ENCODE measurements around the gene TM4SF18. TPM values are rescaled to one million over a fixed set of nuclear protein-coding genes. Genes with fewer than 3 reads are reported as not detected.

The TM4SF18 gene
- total RNA-seq, 2 experiments from 2014 or later = not detected

- Mint-ChIP-seq H3K27ac (no peak overlapping the region), H3K4me3 (no peak overlapping the region), H3K27me3 (peaks cover 30% of the 10 kb centered on the region), H3K36me3 (no peaks in the 10 kb centered on the region), H3K4me1 (no peaks in the 10 kb centered on the region), H3K9me3 (ENCODE audit: low read depth) (no peaks in the 10 kb centered on the region)
- DNase-seq (no peak), ATAC-seq (no peak)
- CTCF ChIA-PET = interaction anchor here (1.3 kb wide), 1 partner anchor 14 kb away, joined by 4 read pairs; no protein-coding TSS in a partner anchor
These were observed 2.7 kb downstream of the TM4SF18 start for GRCh38 chr3:149330609-149331331.

GRCh38 chr3:149327156-149327555, 6.3 kb downstream of the TM4SF18 start:
- no peak for ATAC-seq
- no peaks in the 10 kb centered on the region for H3K4me1 Mint-ChIP-seq
- H3K36me3 Mint-ChIP-seq = no peaks in the 10 kb centered on the region
- peaks cover 23% of the 10 kb centered on the region for H3K27me3 Mint-ChIP-seq
- no peak overlapping the region for H3K4me3 Mint-ChIP-seq
- no peak overlapping the region for H3K27ac Mint-ChIP-seq
- CTCF ChIA-PET = interaction anchor here (0.8 kb wide), 2 partner anchors 10 to 11 kb away, joined by 3 read pairs; no protein-coding TSS in a partner anchor
- no peaks in the 10 kb centered on the region for H3K9me3 Mint-ChIP-seq (ENCODE audit: low read depth)
- no peak for DNase-seq

GRCh38 chr3:149325581-149325980, 7.9 kb downstream of the TM4SF18 start:
- Mint-ChIP-seq H3K4me3 (no peak overlapping the region), H3K27ac (no peak overlapping the region), H3K9me3 (ENCODE audit: low read depth) (no peaks in the 10 kb centered on the region), H3K4me1 (no peaks in the 10 kb centered on the region), H3K27me3 (peaks cover 17% of the 10 kb centered on the region), H3K36me3 (no peaks in the 10 kb centered on the region)
- ATAC-seq (no peak), DNase-seq (no peak)
- CTCF ChIA-PET = no interaction called here

GRCh38 chr3:149324332-149324731, 9.1 kb downstream of the TM4SF18 start:
- Mint-ChIP-seq H3K4me1 (no peaks in the 10 kb centered on the region), H3K36me3 (no peaks in the 10 kb centered on the region), H3K4me3 (no peak overlapping the region), H3K27ac (no peak overlapping the region), H3K27me3 (peaks cover 11% of the 10 kb centered on the region), H3K9me3 (ENCODE audit: low read depth) (no peaks in the 10 kb centered on the region)
- ATAC-seq (no peak), DNase-seq (no peak)
- CTCF ChIA-PET = no interaction called here

GRCh38 chr3:149321640-149322039, 11.8 kb downstream of the TM4SF18 start:
- Mint-ChIP-seq H3K4me3 (no peak overlapping the region), H3K36me3 (no peaks in the 10 kb centered on the region), H3K4me1 (no peaks in the 10 kb centered on the region), H3K9me3 (ENCODE audit: low read depth) (no peaks in the 10 kb centered on the region), H3K27me3 (peaks cover 5% of the 10 kb centered on the region), H3K27ac (no peak overlapping the region)
- DNase-seq = no peak
- no peak for ATAC-seq
- CTCF ChIA-PET = no interaction called here

GRCh38 chr3:149321136-149321535, 12.3 kb downstream of the TM4SF18 start:
- Mint-ChIP-seq H3K9me3 (ENCODE audit: low read depth) (no peaks in the 10 kb centered on the region), H3K36me3 (no peaks in the 10 kb centered on the region), H3K27me3 (peaks cover 5% of the 10 kb centered on the region), H3K27ac (no peak overlapping the region), H3K4me3 (no peak overlapping the region), H3K4me1 (no peaks in the 10 kb centered on the region)
- DNase-seq (no peak), ATAC-seq (no peak)
- CTCF ChIA-PET = no interaction called here

- no peak overlapping the region for H3K4me3 Mint-ChIP-seq
- CTCF ChIA-PET = interaction anchor here (1.0 kb wide), 1 partner anchor 452 kb away, joined by 6 read pairs; no protein-coding TSS in a partner anchor
- H3K4me1 Mint-ChIP-seq = no peaks in the 10 kb centered on the region
- DNase-seq (no peak), ATAC-seq (no peak)
- no peak overlapping the region for H3K27ac Mint-ChIP-seq
- H3K36me3 Mint-ChIP-seq = no peaks in the 10 kb centered on the region
- peaks cover 5% of the 10 kb centered on the region for H3K27me3 Mint-ChIP-seq
- H3K9me3 Mint-ChIP-seq (ENCODE audit: low read depth) = no peaks in the 10 kb centered on the region
These were observed 13.7 kb downstream of the TM4SF18 start for GRCh38 chr3:149319750-149320149.

GRCh38 chr3:149317072-149317471, 16.4 kb downstream of the TM4SF18 start:
- CTCF ChIA-PET = interaction anchor here (1.1 to 1.2 kb wide), 2 partner anchors 10 to 13 kb away, joined by 3 to 4 read pairs; no protein-coding TSS in a partner anchor
- Mint-ChIP-seq H3K4me1 (no peaks in the 10 kb centered on the region), H3K27me3 (peaks cover 13% of the 10 kb centered on the region), H3K36me3 (no peaks in the 10 kb centered on the region), H3K27ac (no peak overlapping the region), H3K9me3 (ENCODE audit: low read depth) (no peaks in the 10 kb centered on the region), H3K4me3 (no peak overlapping the region)
- ATAC-seq (no peak), DNase-seq (no peak)

- H3K36me3 Mint-ChIP-seq = no peaks in the 10 kb centered on the region
- no peaks in the 10 kb centered on the region for H3K4me1 Mint-ChIP-seq
- H3K27ac Mint-ChIP-seq = no peak overlapping the region
- H3K9me3 Mint-ChIP-seq (ENCODE audit: low read depth) = no peaks in the 10 kb centered on the region
- peaks cover 13% of the 10 kb centered on the region for H3K27me3 Mint-ChIP-seq
- ATAC-seq (no peak), DNase-seq (no peak)
- no peak overlapping the region for H3K4me3 Mint-ChIP-seq
- CTCF ChIA-PET = interaction anchor here (1.1 to 1.2 kb wide), 2 partner anchors 11 to 14 kb away, joined by 3 to 4 read pairs; no protein-coding TSS in a partner anchor
These were observed 17.0 kb downstream of the TM4SF18 start for GRCh38 chr3:149316437-149316836.

- no peak for ATAC-seq
- H3K36me3 Mint-ChIP-seq = no peaks in the 10 kb centered on the region
- peaks cover 18% of the 10 kb centered on the region for H3K27me3 Mint-ChIP-seq
These were observed 17.7 kb downstream of the TM4SF18 start for GRCh38 chr3:149315694-149316093.

GRCh38 chr3:149314807-149315578, 18.4 kb downstream of the TM4SF18 start:
- CTCF ChIA-PET = no interaction called here
- H3K4me1 Mint-ChIP-seq = no peaks in the 10 kb centered on the region
- DNase-seq = no peak

More at GRCh38 chr3:149315694-149316093, 17.7 kb downstream of the TM4SF18 start:
- Mint-ChIP-seq H3K4me1 (no peaks in the 10 kb centered on the region), H3K9me3 (ENCODE audit: low read depth) (no peaks in the 10 kb centered on the region), H3K4me3 (no peak overlapping the region), H3K27ac (no peak overlapping the region)
- CTCF ChIA-PET = interaction anchor here (1.2 kb wide), 1 partner anchor 15 kb away, joined by 4 read pairs; no protein-coding TSS in a partner anchor
- DNase-seq = no peak

GRCh38 chr3:149313542-149313941, 19.9 kb downstream of the TM4SF18 start:
- H3K27me3 Mint-ChIP-seq = peaks cover 18% of the 10 kb centered on the region
- CTCF ChIA-PET = no interaction called here
- DNase-seq (no peak), ATAC-seq (no peak)
- no peak overlapping the region for H3K4me3 Mint-ChIP-seq
- no peaks in the 10 kb centered on the region for H3K4me1 Mint-ChIP-seq
- H3K9me3 Mint-ChIP-seq (ENCODE audit: low read depth) = no peaks in the 10 kb centered on the region
- H3K36me3 Mint-ChIP-seq = no peaks in the 10 kb centered on the region
- no peak overlapping the region for H3K27ac Mint-ChIP-seq

More at GRCh38 chr3:149314807-149315578, 18.4 kb downstream of the TM4SF18 start:
- H3K36me3 Mint-ChIP-seq = no peaks in the 10 kb centered on the region
- ATAC-seq = no peak
- no peak overlapping the region for H3K4me3 Mint-ChIP-seq
- H3K27ac Mint-ChIP-seq = no peak overlapping the region
- peaks cover 18% of the 10 kb centered on the region for H3K27me3 Mint-ChIP-seq
- H3K9me3 Mint-ChIP-seq (ENCODE audit: low read depth) = no peaks in the 10 kb centered on the region

- Mint-ChIP-seq H3K4me3 (no peak overlapping the region), H3K27me3 (peaks cover 18% of the 10 kb centered on the region), H3K9me3 (ENCODE audit: low read depth) (no peaks in the 10 kb centered on the region), H3K27ac (no peak overlapping the region), H3K36me3 (no peaks in the 10 kb centered on the region), H3K4me1 (no peaks in the 10 kb centered on the region)
- DNase-seq (no peak), ATAC-seq (no peak)
- CTCF ChIA-PET = no interaction called here
These were observed 22.5 kb downstream of the TM4SF18 start for GRCh38 chr3:149310796-149311534.
